Karpas-422 (cell line): ENCODE results near the gene SYN1. TPM values are rescaled to one million over a fixed set of nuclear protein-coding genes. Genes with fewer than 3 reads are reported as not detected.
A peak's percentile ranks its signal among the peaks of the same experiment; 100 is the strongest.

Experiments
- DNase-seq: peaks from one replicate; pipeline ENCODE4 v3.0.0-alpha.2; 2015
- H2AFZ ChIP-seq: fragments of 200-600 bp; sonication (generic); 2 replicates; pipeline ENCODE4 v1.6.1; 2014; ENCODE audit warnings: antibody characterized with exemption, low read length, mixed read lengths
- H3K27ac ChIP-seq: fragments of 200-600 bp; sonication (generic); 2 replicates; pipeline ENCODE4 v1.5.1; 2014; ENCODE audit warnings: mild to moderate bottlenecking, low read length, moderate library complexity
- H3K27me3 ChIP-seq: fragments of 200-600 bp; sonication (generic); 2 replicates; pipeline ENCODE4 v1.6.1; 2014; ENCODE audit warnings: low read length, mixed read lengths
- H3K36me3 ChIP-seq: fragments of 200-600 bp; sonication (generic); 2 replicates; pipeline ENCODE4 v1.6.1; 2014; ENCODE audit warnings: low read length, mixed read lengths; ENCODE audit not compliant: insufficient read depth
- H3K4me1 ChIP-seq: fragments of 200-600 bp; sonication (generic); 2 replicates; pipeline ENCODE4 v1.6.1; 2014; ENCODE audit warnings: mild to moderate bottlenecking, low read length, mixed read lengths
- H3K4me2 ChIP-seq: fragments of 200-600 bp; sonication (generic); 2 replicates; pipeline ENCODE4 v1.6.1; 2014; ENCODE audit warnings: low read length, low read depth, mild to moderate bottlenecking; ENCODE audit not compliant: poor library complexity, severe bottlenecking
- H3K4me3 ChIP-seq: fragments of 200-600 bp; sonication (generic); 2 replicates; pipeline ENCODE4 v1.5.1; 2014; ENCODE audit warnings: mild to moderate bottlenecking, antibody characterized with exemption, low read length, mixed read lengths
- H3K79me2 ChIP-seq: fragments of 200-600 bp; sonication (generic); 2 replicates; pipeline ENCODE4 v1.6.1; 2014; ENCODE audit warnings: mild to moderate bottlenecking, low read length, mixed read lengths
- H3K9ac ChIP-seq: fragments of 200-600 bp; sonication (generic); 2 replicates; pipeline ENCODE4 v1.6.0; 2014; ENCODE audit warnings: low read length
- H3K9me2 ChIP-seq: fragments of 200-600 bp; sonication (generic), shearing (Covaris generic); replicated peaks from 2 replicates; pipeline ENCODE4 v1.6.0; 2014; ENCODE audit warnings: mild to moderate bottlenecking, low read length, moderate library complexity; ENCODE audit not compliant: insufficient read depth
- H3K9me3 ChIP-seq: fragments of 300-700, 200-600 bp; sonication (generic); 2 replicates; pipeline ENCODE4 v1.6.1; 2014; ENCODE audit warnings: low read length, mixed read lengths
- H4K20me1 ChIP-seq: fragments of 200-600 bp; sonication (generic); 2 replicates; pipeline ENCODE4 v1.6.1; 2014; ENCODE audit warnings: mild to moderate bottlenecking, antibody characterized with exemption, low read length, low read depth; ENCODE audit not compliant: insufficient read depth
- total RNA-seq: library from RNA; depleted of rRNA; stranded (reverse); fragments of >200 nt; shearing (Covaris generic); gene quantifications from 2 replicates; pipeline ENCODE4 v1.2.3, GENCODE V29; 2014; ENCODE audit warnings: low replicate concordance

The SYN1 gene
- total RNA-seq, 1 experiment from 2014 or later = not detected

DNA sequence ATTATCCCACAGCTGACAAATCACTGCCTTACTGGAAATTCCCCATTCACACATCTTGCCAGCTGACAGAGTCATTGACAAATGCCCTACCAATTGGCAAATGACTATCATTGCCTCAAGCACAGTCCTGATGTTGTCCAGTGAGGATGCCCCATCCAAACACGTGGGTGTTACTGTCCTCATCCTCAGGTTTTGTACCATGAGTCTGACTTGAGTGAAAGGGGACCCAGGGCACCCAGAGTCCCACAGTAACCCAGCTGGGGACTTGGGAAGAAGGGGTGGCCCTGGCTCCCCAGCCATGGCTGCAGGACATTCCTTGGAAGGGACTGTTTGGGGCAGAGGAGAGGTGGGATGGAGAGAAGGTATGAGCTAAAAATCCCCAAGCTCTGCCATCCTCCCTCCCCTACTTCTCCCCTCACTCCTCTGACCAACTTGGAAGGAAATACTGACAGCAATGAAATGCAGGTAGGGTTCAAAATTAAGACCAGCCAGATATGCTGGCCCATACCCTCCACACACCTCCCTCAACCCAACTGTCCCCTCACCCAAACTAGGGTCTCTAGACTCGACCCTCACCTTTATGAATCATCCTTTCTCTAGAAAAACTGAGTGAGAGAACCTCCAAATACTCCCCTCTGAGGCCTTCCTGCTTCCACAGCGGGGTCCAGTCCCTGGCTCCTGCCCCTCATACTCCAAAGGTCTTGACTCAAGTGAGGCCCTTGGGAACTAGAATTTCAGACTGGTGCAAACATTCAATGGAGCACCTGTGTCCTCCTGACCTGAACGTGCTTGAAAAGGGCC lies 32.4 kb downstream of the SYN1 start:
- H3K9ac ChIP-seq = no peak overlapping the region
- H3K9me2 ChIP-seq = no peaks in the 10 kb centered on the region
- H2AFZ ChIP-seq = no peak overlapping the region
- no peak overlapping the region for H3K27ac ChIP-seq
- no peaks in the 10 kb centered on the region for H3K27me3 ChIP-seq
- no peak overlapping the region for H3K4me3 ChIP-seq
- H3K79me2 ChIP-seq = no peaks in the 10 kb centered on the region
- H3K9me3 ChIP-seq = no peaks in the 10 kb centered on the region
- H3K4me2 ChIP-seq = no peak overlapping the region
- H3K36me3 ChIP-seq = no peaks in the 10 kb centered on the region
- H3K4me1 ChIP-seq = no peaks in the 10 kb centered on the region
- no peaks in the 10 kb centered on the region for H4K20me1 ChIP-seq
- DNase-seq = no peak

GRCh38 chrX:47586043-47586787 lies 33.4 kb downstream of the SYN1 start:
- H3K4me2 ChIP-seq = no peak overlapping the region
- no peaks in the 10 kb centered on the region for H3K79me2 ChIP-seq

GRCh38 chrX:47585273-47585672 lies 34.4 kb downstream of the SYN1 start:
- H3K9ac ChIP-seq = no peak overlapping the region
- H3K4me2 ChIP-seq = no peak overlapping the region
- no peaks in the 10 kb centered on the region for H4K20me1 ChIP-seq
- no peak overlapping the region for H3K4me3 ChIP-seq
- no peaks in the 10 kb centered on the region for H3K79me2 ChIP-seq
- no peaks in the 10 kb centered on the region for H3K4me1 ChIP-seq
- H2AFZ ChIP-seq = no peak overlapping the region
- no peak for DNase-seq
- H3K36me3 ChIP-seq = no peaks in the 10 kb centered on the region
- no peaks in the 10 kb centered on the region for H3K27me3 ChIP-seq
- no peak overlapping the region for H3K27ac ChIP-seq
- H3K9me2 ChIP-seq = no peaks in the 10 kb centered on the region
- no peaks in the 10 kb centered on the region for H3K9me3 ChIP-seq

More at GRCh38 chrX:47586043-47586787, 33.4 kb downstream of the SYN1 start:
- no peak for DNase-seq
- no peaks in the 10 kb centered on the region for H4K20me1 ChIP-seq
- no peak overlapping the region for H3K4me3 ChIP-seq
- H3K27me3 ChIP-seq = no peaks in the 10 kb centered on the region
- no peak overlapping the region for H3K27ac ChIP-seq
- no peaks in the 10 kb centered on the region for H3K9me2 ChIP-seq
- no peaks in the 10 kb centered on the region for H3K4me1 ChIP-seq
- H3K36me3 ChIP-seq = no peaks in the 10 kb centered on the region
- H2AFZ ChIP-seq = no peak overlapping the region
- H3K9ac ChIP-seq = no peak overlapping the region
- no peaks in the 10 kb centered on the region for H3K9me3 ChIP-seq

DNA sequence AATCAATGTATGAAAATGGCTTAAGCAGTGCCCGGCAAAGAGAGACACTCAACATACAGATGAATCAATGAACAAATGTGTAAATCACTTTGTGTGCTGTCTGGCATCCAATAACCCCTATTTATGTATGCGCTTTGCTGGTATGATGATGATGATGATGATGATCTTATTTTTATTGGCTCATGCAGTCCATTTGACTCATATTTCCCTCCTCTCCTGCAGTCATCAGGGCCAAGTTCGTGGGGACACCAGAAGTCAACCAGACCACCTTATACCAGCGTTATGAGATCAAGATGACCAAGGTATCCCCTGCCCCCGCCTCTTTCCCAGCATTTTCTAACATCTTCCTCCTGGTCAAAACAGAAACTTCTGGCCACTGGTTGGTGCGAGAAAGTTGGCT lies 34.9 kb downstream of the SYN1 start:
- H2AFZ ChIP-seq = no peak overlapping the region
- no peak for DNase-seq
- no peaks in the 10 kb centered on the region for H3K36me3 ChIP-seq
- no peaks in the 10 kb centered on the region for H4K20me1 ChIP-seq
- H3K27me3 ChIP-seq = no peaks in the 10 kb centered on the region
- H3K9ac ChIP-seq = no peak overlapping the region
- H3K27ac ChIP-seq = no peak overlapping the region
- no peaks in the 10 kb centered on the region for H3K79me2 ChIP-seq
- H3K9me3 ChIP-seq = no peaks in the 10 kb centered on the region
- no peaks in the 10 kb centered on the region for H3K9me2 ChIP-seq
- no peak overlapping the region for H3K4me3 ChIP-seq
- H3K4me2 ChIP-seq = no peak overlapping the region
- no peaks in the 10 kb centered on the region for H3K4me1 ChIP-seq

DNA sequence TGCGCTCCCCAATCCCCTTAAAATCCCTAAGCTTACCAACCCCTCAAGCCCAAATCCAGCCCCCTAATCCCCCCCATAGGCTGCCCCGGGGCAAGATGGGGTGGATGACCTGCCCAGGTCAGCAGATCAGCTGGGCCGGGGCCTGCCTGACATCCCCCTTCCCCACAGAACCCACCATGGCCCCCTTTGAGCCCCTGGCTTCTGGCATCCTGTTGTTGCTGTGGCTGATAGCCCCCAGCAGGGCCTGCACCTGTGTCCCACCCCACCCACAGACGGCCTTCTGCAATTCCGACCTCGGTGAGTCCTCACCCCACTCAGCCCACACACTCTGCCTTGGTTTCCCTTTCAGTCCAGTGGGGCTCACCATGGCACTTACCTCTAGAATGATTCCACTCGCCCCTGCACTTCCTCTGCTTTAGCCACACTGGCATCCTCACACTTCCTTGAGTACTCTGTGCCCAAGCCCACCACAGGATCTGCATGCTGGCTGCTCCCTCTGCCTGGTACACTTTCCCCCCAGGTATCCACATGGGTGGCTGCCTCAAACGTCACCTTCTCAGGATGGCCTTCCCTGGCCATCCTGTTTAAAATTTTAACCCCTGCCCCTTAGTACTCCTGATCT lies 36.3 kb downstream of the SYN1 start:
- Histone ChIP-seq H3K36me3 (no peaks in the 10 kb centered on the region), H3K27ac (no peak overlapping the region)

GRCh38 chrX:47581731-47582647 lies 37.7 kb downstream of the SYN1 start, which contains the start of gene TIMP1:
TIMP1 (plus strand) TSS chrX:47582436; CDS start chrX:47583416, 980 bp downstream.
- DNase-seq = no peak
- no peak within 1 kb of the TSS for H3K9ac ChIP-seq
- no peaks in the 10 kb centered on the region for H3K9me2 ChIP-seq
- no peak within 1 kb of the TSS for H2AFZ ChIP-seq
- H4K20me1 ChIP-seq = no peaks in the 10 kb centered on the region
- peak within 1 kb of the TSS; percentile 21 for H3K4me2 ChIP-seq
- no peak within 1 kb of the TSS for H3K27ac ChIP-seq
- no peaks in the 10 kb centered on the region for H3K79me2 ChIP-seq
- H3K4me3 ChIP-seq = no peak within 1 kb of the TSS
- no peaks in the 10 kb centered on the region for H3K9me3 ChIP-seq
- no peaks in the 10 kb centered on the region for H3K4me1 ChIP-seq
- no peaks in the 10 kb centered on the region for H3K27me3 ChIP-seq
- no peaks in the 10 kb centered on the region for H3K36me3 ChIP-seq

More for the DNA sequence above, 36.3 kb downstream of the SYN1 start:
- Histone ChIP-seq H3K9me3 (no peaks in the 10 kb centered on the region), H3K4me1 (no peaks in the 10 kb centered on the region), H3K79me2 (no peaks in the 10 kb centered on the region), H3K4me2 (no peak overlapping the region), H3K9ac (no peak overlapping the region), H2AFZ (no peak overlapping the region), H3K9me2 (no peaks in the 10 kb centered on the region), H3K27me3 (no peaks in the 10 kb centered on the region), H4K20me1 (no peaks in the 10 kb centered on the region), H3K4me3 (no peak overlapping the region)
- no peak for DNase-seq

DNA sequence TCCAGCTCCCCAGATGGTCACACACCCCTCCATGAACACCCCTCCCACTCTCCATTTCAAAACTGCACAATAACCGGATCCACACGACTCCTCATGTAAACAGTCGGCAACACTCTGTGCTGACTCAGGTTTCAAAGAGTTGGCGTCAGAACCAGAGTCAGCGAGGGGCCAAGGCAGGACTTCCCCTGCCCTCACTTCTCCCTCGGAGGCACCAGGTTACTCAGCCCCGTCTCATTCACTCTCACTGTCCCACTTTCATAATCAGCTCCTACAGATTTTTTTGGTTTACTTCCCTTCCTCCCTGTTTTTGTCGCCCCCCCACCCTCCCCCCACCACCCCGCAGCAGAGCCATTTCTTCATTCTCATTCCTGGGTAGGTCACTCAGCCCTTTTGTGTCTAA lies 40.1 kb downstream of the SYN1 start:
- no peak overlapping the region for H3K27ac ChIP-seq
- H3K4me1 ChIP-seq = no peaks in the 10 kb centered on the region
- no peaks in the 10 kb centered on the region for H3K9me3 ChIP-seq
- no peak for DNase-seq
- no peaks in the 10 kb centered on the region for H3K9me2 ChIP-seq
- H3K4me2 ChIP-seq = no peak overlapping the region
- no peaks in the 10 kb centered on the region for H3K79me2 ChIP-seq
- no peaks in the 10 kb centered on the region for H3K27me3 ChIP-seq
- H3K36me3 ChIP-seq = no peaks in the 10 kb centered on the region
- no peak overlapping the region for H3K9ac ChIP-seq
- H3K4me3 ChIP-seq = no peak overlapping the region
- no peak overlapping the region for H2AFZ ChIP-seq
- H4K20me1 ChIP-seq = no peaks in the 10 kb centered on the region
